Esophagus (tissue), 2 donors: ENCODE data around the gene CMTR1. TPM values are rescaled to one million over a fixed set of nuclear protein-coding genes. Genes with fewer than 3 reads are reported as not detected.

Experiments
- H3K27ac ChIP-seq, 2 donors: one replicate each; pipeline ENCODE4 v1.5.1; 2013; ENCODE audit warnings: low read depth in 2 of 2, mild to moderate bottlenecking in 2 of 2, inconsistent platforms in 1 of 2, low read length in 1 of 2, moderate library complexity in 1 of 2
- H3K27me3 ChIP-seq, 2 donors: one replicate each; pipeline ENCODE4 v1.6.1; 2013; ENCODE audit warnings: low read length in 2 of 2, control low read depth in 1 of 2, mild to moderate bottlenecking in 1 of 2; ENCODE audit not compliant: insufficient read depth in 2 of 2, control insufficient read depth in 1 of 2
- H3K36me3 ChIP-seq, 2 donors: one replicate each; pipeline ENCODE4 v1.6.1; 2013; ENCODE audit warnings: low read length in 1 of 2; ENCODE audit not compliant: control insufficient read depth in 2 of 2, insufficient read depth in 2 of 2
- H3K4me1 ChIP-seq, 2 donors: one replicate each; pipeline ENCODE4 v1.6.1; 2013; ENCODE audit warnings: low read length in 1 of 2; ENCODE audit not compliant: control insufficient read depth in 2 of 2, insufficient read depth in 2 of 2
- H3K4me3 ChIP-seq, 2 donors: one replicate each; pipeline ENCODE4 v1.5.1; 2013; ENCODE audit warnings: low read length in 2 of 2, mild to moderate bottlenecking in 2 of 2, low read depth in 1 of 2, moderate library complexity in 1 of 2
- H3K9me3 ChIP-seq, 2 donors: one replicate each; pipeline ENCODE4 v1.6.1; 2013; ENCODE audit warnings: mild to moderate bottlenecking in 2 of 2, low read depth in 1 of 2, low read length in 1 of 2, moderate library complexity in 1 of 2; ENCODE audit not compliant: control insufficient read depth in 2 of 2, insufficient read depth in 1 of 2
- WGBS, 2 donors: extraction: QIAGEN DNeasy Blood & Tissue Kit; methylation state at CpG; one replicate each; pipeline ENCODE4 v1.1.7; 2013; 5-methylcytosine and 5-hydroxymethylcytosine counted together
- polyA plus RNA-seq, 2 donors: library from polyadenylated mRNA; stranded (reverse); fragments of 200-250 nt; gene quantifications; one replicate each; pipeline ENCODE4 v1.2.3, GENCODE V29; 2013
- donor health status: healthy with polysubstance abuse.
- donor health status: Bipolar disorder and iron deficiency.

CMTR1 gene
- polyA plus RNA-seq, 2 donors, result 10.5 to 12.0 TPM

DNA sequence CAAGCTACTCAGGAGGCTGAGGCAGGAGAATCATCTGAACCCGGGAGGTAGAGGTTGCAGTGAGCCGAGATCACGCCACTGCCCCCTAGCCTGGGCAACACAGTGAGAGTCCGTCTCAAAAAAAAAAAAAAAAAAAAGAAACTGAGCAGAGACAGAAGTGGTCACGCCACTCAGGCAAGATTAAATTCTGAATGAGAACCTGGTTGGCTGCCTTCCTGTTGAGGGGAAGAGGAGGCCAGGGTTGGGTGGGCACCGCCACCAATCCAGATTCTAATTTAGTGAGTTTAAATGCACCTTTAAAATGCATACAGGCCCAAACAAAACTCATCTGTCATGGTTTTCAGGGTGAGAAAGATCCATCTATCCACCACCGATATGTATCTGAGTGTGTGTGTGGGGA lies 90.4 kb downstream of the CMTR1 start:
- WGBS, 2 donors, result 70 to 73% methylated on average over 7 of the region's 7 CpGs
- H3K36me3 ChIP-seq, result no peaks in the 10 kb centered on the region
- no peaks in the 10 kb centered on the region for H3K9me3 ChIP-seq
- H3K27me3 ChIP-seq, result no peaks in the 10 kb centered on the region
- peaks cover 2 to 3% of the 10 kb centered on the region in 2 donors for H3K4me1 ChIP-seq
- no peak overlapping the region for H3K4me3 ChIP-seq
- H3K27ac ChIP-seq, result no peak overlapping the region

GRCh38 chr6:37524025-37524969 lies 91.3 kb downstream of the CMTR1 start:
- Histone ChIP-seq H3K27ac (no peak overlapping the region), H3K36me3 (no peaks in the 10 kb centered on the region), H3K4me1 (peaks cover 2 to 3% of the 10 kb centered on the region in 2 donors), H3K27me3 (no peaks in the 10 kb centered on the region), H3K4me3 (no peak overlapping the region), H3K9me3 (no peaks in the 10 kb centered on the region)
- 71 to 78% methylated on average over 19 of the region's 19 CpGs for WGBS, 2 donors

- H3K9me3 ChIP-seq, result no peaks in the 10 kb centered on the region
- 84 to 90% methylated on average over 4 of the region's 4 CpGs for WGBS, 2 donors
- H3K4me3 ChIP-seq, result no peak overlapping the region
- H3K27me3 ChIP-seq, result no peaks in the 10 kb centered on the region
- no peak overlapping the region for H3K27ac ChIP-seq
- peaks cover 2 to 3% of the 10 kb centered on the region in 2 donors for H3K4me1 ChIP-seq
- H3K36me3 ChIP-seq, result no peaks in the 10 kb centered on the region
Observed at GRCh38 chr6:37524970-37525318, 91.9 kb downstream of the CMTR1 start.

DNA sequence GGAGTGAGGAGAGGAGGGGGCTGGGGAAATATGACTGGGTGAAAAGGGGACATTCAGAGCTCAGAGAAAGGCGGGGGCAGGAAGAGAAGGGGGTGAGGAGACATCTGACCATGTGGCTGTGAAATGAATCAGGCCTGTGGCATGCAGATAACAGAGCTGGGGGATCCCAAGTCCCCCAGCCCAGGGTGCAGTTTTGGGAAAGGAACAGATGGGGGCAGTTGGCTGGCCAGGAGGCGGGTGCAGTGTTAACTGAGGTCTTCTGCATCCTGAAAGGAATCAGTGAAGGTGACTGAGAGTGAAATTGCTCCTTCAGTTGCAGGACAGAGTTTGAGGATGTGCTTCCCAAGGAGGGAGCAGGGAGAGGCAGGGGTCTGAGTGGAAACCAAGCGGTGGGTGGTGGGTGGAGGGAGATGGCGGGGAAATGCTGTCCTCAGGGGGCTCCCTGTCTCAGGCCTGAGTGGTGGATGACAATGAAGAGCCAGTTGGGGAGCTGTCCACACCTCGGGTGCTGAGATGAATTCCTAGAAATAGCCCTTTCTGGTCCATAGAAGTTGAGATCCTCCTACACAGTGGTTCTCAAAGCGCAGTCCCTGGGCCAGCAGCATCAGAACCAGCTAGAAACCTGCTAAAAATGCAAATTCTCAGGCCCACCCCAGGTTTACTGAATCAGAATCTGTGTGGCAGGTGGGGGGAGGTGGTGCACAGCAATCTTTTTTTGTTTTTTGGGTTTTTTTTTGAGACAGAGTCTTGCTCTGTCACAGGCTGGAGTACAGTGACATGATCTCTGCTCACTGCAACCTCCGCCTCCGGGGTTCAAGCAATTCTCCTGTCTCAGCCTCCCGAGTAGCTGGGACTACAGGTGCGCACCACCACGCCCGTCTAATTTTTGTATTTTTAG lies 92.7 kb downstream of the CMTR1 start:
- Histone ChIP-seq H3K27ac (no peak overlapping the region), H3K4me1 (peaks cover 2 to 3% of the 10 kb centered on the region in 2 donors), H3K36me3 (no peaks in the 10 kb centered on the region), H3K27me3 (no peaks in the 10 kb centered on the region), H3K9me3 (no peaks in the 10 kb centered on the region), H3K4me3 (no peak overlapping the region)
- 72 to 74% methylated on average over 12 of the region's 12 CpGs for WGBS, 2 donors

DNA sequence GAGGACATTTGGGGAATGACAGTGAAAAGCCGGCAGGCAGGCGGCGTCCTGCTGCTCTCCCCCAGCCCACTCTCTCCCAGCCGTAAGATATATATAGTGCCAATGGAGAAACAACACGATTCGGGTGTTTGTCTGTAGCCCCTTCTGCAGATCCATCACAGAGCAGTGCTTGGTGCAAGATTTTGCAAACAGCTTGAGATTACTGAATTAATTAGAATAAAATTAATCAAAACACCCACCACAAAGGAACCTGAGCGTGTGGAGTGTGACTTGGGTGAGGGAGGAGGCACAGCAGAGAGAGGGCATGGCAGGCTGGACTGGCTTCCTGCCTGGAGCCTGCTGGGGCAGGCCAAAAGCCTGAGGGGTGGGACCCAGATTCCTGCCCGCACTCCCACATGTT lies 95.5 kb downstream of the CMTR1 start:
- H3K4me1 ChIP-seq, result peaks cover 2 to 3% of the 10 kb centered on the region in 2 donors
- H3K27me3 ChIP-seq, result no peaks in the 10 kb centered on the region
- no peaks in the 10 kb centered on the region for H3K36me3 ChIP-seq
- 37 to 46% methylated on average over 8 of the region's 8 CpGs for WGBS, 2 donors
- H3K9me3 ChIP-seq, result no peaks in the 10 kb centered on the region
- H3K4me3 ChIP-seq, result no peak overlapping the region
- H3K27ac ChIP-seq, result no peak overlapping the region

DNA sequence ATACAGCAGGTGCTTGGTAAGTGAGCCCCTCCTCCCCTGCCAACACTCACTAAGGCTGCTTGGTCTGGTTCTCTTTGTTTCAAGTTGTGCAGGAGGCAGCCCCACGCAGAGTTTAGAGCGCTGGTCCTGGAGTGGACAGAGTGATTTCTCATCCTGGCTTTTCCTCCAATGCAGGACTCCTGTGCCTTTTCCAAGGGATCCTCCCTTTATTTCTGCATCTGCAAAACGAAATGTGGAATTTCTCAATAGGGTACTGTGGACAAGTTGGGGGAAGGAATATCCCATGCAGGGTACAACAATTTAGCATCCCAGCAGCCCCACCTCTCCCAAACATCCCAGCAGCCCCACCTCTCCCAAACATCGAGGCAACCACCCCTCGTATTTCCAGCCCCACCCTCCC lies 97.3 kb downstream of the CMTR1 start:
- WGBS, 2 donors, result 44 to 45% methylated on average over 5 of the region's 5 CpGs
- no peaks in the 10 kb centered on the region for H3K27me3 ChIP-seq
- no peaks in the 10 kb centered on the region for H3K9me3 ChIP-seq
- peaks cover 0 to 3% of the 10 kb centered on the region in 2 donors for H3K4me1 ChIP-seq
- no peaks in the 10 kb centered on the region for H3K36me3 ChIP-seq
- no peak overlapping the region for H3K27ac ChIP-seq
- no peak overlapping the region for H3K4me3 ChIP-seq

DNA sequence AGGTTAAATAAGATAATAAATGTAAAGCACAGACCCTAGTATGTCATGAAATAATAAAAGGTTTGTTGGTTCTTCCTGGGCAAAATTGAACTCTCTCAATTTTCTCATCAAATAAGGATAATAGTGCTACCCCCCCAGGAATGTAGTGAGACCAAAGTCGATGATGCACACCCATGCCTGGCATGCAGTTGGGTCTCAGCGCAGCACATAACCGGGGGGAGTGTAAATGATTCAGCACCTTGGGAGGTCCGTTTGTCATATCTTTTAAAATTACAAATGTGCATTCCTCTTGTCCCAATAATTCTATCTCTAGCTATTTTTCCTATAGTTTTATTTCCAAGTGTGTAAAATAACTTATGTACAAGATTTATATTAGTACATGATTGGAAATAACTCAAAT lies 98.0 kb downstream of the CMTR1 start:
- H3K27me3 ChIP-seq, result no peaks in the 10 kb centered on the region
- no peak overlapping the region for H3K4me3 ChIP-seq
- no peaks in the 10 kb centered on the region for H3K36me3 ChIP-seq
- peaks cover under 1 to 5% of the 10 kb centered on the region in 2 donors for H3K4me1 ChIP-seq
- 83 to 84% methylated on average over 4 of the region's 4 CpGs for WGBS, 2 donors
- no peak overlapping the region for H3K27ac ChIP-seq
- no peaks in the 10 kb centered on the region for H3K9me3 ChIP-seq

Other genes starting within 250 kb of the CMTR1 start
- 1 to 10 TPM; 6.9 to 9.1 TPM for gene TBC1D22B, start 175.4 kb upstream of the CMTR1 start, polyA plus RNA-seq
- gene TMEM217, start 175.1 kb upstream of the CMTR1 start, polyA plus RNA-seq, result 1 to 10 TPM; 2.6 to 5.4 TPM
- gene RNF8, start 79.2 kb upstream of the CMTR1 start, polyA plus RNA-seq, result 10 to 100 TPM; 10.3 to 14.7 TPM
- 10 to 100 TPM; 24.1 to 44.6 TPM for gene CCDC167, start 66.7 kb downstream of the CMTR1 start, polyA plus RNA-seq